Breast epithelium (tissue), 3 donors: ENCODE results near the gene GLO1.

Experiments used
- POLR2A ChIP-seq: fragments of 450-650 bp; IDR thresholded peaks from one replicate; pipeline ENCODE4 v1.6.1; 2016; ENCODE audit warnings: antibody characterized with exemption, mild to moderate bottlenecking, moderate library complexity
- TF ChIP-seq, protein P1 (sequence below), 3 donors: fragments of 450-650 bp; IDR thresholded peaks; one replicate each; pipeline ENCODE4 v1.5.1; 2016 to 2017; ENCODE audit warnings: antibody characterized with exemption in 3 of 3, mild to moderate bottlenecking in 3 of 3, moderate library complexity in 3 of 3

DNA sequence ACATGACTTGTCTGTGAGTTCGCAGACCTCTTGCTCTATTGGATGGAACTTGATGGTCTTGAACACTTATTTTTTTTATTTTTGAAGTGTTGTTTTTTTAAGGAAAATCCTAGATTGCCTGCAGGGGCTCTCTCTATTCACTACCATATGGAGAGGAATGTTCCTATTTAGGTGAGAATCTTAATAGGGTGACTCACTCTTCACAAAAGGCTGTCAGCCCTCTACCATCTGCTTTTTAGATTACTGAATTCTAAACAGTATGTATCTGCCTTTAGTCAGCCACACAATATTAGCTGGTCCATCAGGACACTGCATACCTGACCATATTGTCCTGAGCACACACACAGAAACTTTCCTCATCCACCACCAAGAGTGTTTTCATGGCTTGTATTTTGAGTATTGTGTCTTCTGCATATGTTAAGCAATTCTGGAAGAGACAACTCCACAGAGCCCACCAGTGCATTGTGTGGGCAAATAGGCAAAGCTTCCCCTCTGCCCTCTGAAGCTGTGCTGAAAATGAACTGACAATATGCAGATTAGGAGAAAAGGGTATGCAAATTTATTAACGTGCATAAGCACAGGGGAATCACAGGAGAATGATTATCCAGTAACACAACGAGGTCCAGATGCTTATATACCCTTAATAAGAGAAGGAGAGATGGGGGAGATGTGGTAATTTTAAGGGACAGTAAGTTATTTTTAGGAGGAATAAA, 56.6 kb downstream of the GLO1 start:
- TF ChIP-seq, protein P1, sequence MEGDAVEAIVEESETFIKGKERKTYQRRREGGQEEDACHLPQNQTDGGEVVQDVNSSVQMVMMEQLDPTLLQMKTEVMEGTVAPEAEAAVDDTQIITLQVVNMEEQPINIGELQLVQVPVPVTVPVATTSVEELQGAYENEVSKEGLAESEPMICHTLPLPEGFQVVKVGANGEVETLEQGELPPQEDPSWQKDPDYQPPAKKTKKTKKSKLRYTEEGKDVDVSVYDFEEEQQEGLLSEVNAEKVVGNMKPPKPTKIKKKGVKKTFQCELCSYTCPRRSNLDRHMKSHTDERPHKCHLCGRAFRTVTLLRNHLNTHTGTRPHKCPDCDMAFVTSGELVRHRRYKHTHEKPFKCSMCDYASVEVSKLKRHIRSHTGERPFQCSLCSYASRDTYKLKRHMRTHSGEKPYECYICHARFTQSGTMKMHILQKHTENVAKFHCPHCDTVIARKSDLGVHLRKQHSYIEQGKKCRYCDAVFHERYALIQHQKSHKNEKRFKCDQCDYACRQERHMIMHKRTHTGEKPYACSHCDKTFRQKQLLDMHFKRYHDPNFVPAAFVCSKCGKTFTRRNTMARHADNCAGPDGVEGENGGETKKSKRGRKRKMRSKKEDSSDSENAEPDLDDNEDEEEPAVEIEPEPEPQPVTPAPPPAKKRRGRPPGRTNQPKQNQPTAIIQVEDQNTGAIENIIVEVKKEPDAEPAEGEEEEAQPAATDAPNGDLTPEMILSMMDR (IDR thresholded peaks at IDR 0.05), result no peak
- no peak for TF ChIP-seq POLR2A
